HL-60 (cell line): ENCODE measurements around the gene CRTC1.

ENCODE experiments used
- DNase-seq, 2 experiments: peaks; one replicate each; pipeline ENCODE4 v3.0.0-alpha.2; 2010 to 2020; ENCODE audit warnings: low read depth in 1 of 2, low spot score in 1 of 2
- H3K27ac ChIP-seq: fragments of 250-450 bp; sonication (Bioruptor Pico); replicated peaks from 2 replicates; pipeline ENCODE4 v1.5.1; 2020; ENCODE audit warnings: mild to moderate bottlenecking, moderate library complexity
- H3K27me3 ChIP-seq: fragments of 250-450 bp; sonication (Bioruptor Pico); 2 replicates; pipeline ENCODE4 v1.5.1; 2021; ENCODE audit warnings: mild to moderate bottlenecking, moderate library complexity; ENCODE audit not compliant: insufficient read depth, poor library complexity, severe bottlenecking
- H3K4me3 ChIP-seq: replicated peaks from 2 replicates; pipeline ENCODE4 v1.5.1; 2011; ENCODE audit warnings: mild to moderate bottlenecking, control low read depth, low read length; ENCODE audit not compliant: insufficient read depth
- GABPA ChIP-seq: IDR thresholded peaks from 2 replicates; pipeline ENCODE4 v1.6.1; 2012; ENCODE audit warnings: low read depth
- POLR2AphosphoS5 ChIP-seq: IDR thresholded peaks from 2 replicates; pipeline ENCODE4 v1.6.1; 2012; ENCODE audit warnings: low read depth
- SPI1 ChIP-seq: IDR thresholded peaks from 2 replicates; pipeline ENCODE4 v1.6.1; 2012; ENCODE audit warnings: low read depth, mild to moderate bottlenecking, borderline replicate concordance
- TF ChIP-seq, protein P1 (sequence below): IDR thresholded peaks from 2 replicates; pipeline ENCODE4 v1.6.1; 2012; ENCODE audit warnings: low read depth; ENCODE audit not compliant: insufficient replicate concordance
- TF ChIP-seq, protein P2 (sequence below): IDR thresholded peaks from one replicate; pipeline ENCODE4 v1.5.1; 2011; ENCODE audit warnings: low read length, control low read depth, inconsistent platforms; ENCODE audit not compliant: insufficient read depth

Gene CRTC1

DNA sequence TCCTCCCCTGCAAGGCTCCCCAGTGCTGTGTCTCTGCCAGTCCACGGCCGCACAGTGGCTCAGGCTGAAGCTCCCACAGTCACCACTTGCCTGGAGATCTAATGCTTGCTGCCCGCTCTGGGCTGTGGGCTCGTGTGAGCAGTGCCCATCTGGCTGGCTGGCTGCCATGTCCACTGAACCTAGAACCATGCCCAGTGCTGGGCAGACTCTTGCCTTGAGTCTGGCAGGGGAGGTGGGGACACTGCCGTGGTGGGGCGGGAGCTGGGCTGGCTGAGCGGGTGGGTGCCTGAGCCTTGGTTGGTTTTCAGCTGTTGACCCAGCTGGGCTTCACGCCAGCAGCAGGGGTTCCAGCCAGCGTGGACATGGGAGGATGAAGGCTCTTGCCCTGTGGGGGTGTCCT, 52.3 kb downstream of the CRTC1 start:
- no peak overlapping the region for H3K27ac ChIP-seq
- H3K27me3 ChIP-seq = no peaks in the 10 kb centered on the region
- no peak overlapping the region for H3K4me3 ChIP-seq
- no peak for DNase-seq
- TF ChIP-seq SPI1 = no peak
- TF ChIP-seq, protein P1, sequence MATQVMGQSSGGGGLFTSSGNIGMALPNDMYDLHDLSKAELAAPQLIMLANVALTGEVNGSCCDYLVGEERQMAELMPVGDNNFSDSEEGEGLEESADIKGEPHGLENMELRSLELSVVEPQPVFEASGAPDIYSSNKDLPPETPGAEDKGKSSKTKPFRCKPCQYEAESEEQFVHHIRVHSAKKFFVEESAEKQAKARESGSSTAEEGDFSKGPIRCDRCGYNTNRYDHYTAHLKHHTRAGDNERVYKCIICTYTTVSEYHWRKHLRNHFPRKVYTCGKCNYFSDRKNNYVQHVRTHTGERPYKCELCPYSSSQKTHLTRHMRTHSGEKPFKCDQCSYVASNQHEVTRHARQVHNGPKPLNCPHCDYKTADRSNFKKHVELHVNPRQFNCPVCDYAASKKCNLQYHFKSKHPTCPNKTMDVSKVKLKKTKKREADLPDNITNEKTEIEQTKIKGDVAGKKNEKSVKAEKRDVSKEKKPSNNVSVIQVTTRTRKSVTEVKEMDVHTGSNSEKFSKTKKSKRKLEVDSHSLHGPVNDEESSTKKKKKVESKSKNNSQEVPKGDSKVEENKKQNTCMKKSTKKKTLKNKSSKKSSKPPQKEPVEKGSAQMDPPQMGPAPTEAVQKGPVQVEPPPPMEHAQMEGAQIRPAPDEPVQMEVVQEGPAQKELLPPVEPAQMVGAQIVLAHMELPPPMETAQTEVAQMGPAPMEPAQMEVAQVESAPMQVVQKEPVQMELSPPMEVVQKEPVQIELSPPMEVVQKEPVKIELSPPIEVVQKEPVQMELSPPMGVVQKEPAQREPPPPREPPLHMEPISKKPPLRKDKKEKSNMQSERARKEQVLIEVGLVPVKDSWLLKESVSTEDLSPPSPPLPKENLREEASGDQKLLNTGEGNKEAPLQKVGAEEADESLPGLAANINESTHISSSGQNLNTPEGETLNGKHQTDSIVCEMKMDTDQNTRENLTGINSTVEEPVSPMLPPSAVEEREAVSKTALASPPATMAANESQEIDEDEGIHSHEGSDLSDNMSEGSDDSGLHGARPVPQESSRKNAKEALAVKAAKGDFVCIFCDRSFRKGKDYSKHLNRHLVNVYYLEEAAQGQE = no peak
- no peak for TF ChIP-seq GABPA
- no peak for TF ChIP-seq POLR2AphosphoS5

DNA sequence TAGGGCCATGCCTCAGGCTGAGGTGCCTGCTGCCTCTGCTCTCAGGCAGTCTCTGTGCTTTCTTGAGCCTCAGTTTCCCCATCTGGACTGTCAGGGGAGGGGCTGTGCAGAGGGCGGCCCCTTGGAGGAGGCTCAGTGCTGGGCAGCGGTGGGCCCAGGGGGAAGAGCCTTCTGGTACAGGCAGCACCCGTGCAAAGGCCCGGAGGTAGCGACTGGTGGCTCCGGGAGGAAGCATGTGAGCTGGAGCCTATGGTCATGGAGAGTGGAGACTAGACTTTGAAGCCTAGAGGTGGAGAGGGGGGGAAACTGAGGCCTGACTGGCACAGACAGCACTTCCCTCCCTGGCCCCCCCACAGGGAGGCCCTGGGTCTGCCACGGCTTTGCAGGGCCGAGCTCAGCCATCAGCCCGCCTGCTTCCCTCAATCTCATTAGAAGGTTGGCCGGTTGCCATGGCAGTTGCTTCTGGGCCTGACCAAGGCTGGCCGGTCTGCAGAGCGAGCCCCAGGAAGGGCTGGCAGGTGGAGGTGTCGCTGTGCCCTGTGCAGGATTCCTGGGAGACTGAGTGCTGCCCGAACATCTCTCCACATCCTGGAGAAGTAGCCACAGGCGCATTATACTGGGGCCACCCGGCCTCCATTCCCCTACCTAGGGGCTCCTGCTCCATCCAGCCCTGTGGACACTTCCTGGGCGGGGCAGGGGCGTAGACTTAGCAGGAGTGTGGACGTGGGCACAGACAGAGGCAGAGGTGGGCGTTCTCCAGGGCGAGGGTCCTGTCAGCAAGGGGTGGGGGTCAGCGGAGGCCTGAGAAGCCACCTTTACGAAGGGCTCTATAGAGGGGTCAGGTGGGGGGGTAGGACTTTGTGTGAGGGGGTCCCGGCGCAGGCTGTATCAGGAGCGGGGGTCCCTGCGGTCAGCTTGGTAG, 53.2 kb downstream of the CRTC1 start:
- TF ChIP-seq, protein P1 = no peak
- TF ChIP-seq GABPA (no peak), POLR2AphosphoS5 (no peak), SPI1 (no peak)
- TF ChIP-seq, protein P2, sequence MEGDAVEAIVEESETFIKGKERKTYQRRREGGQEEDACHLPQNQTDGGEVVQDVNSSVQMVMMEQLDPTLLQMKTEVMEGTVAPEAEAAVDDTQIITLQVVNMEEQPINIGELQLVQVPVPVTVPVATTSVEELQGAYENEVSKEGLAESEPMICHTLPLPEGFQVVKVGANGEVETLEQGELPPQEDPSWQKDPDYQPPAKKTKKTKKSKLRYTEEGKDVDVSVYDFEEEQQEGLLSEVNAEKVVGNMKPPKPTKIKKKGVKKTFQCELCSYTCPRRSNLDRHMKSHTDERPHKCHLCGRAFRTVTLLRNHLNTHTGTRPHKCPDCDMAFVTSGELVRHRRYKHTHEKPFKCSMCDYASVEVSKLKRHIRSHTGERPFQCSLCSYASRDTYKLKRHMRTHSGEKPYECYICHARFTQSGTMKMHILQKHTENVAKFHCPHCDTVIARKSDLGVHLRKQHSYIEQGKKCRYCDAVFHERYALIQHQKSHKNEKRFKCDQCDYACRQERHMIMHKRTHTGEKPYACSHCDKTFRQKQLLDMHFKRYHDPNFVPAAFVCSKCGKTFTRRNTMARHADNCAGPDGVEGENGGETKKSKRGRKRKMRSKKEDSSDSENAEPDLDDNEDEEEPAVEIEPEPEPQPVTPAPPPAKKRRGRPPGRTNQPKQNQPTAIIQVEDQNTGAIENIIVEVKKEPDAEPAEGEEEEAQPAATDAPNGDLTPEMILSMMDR = no peak
- Histone ChIP-seq H3K27ac (no peak overlapping the region), H3K27me3 (no peaks in the 10 kb centered on the region), H3K4me3 (no peak overlapping the region)
- DNase-seq = no peak

DNA sequence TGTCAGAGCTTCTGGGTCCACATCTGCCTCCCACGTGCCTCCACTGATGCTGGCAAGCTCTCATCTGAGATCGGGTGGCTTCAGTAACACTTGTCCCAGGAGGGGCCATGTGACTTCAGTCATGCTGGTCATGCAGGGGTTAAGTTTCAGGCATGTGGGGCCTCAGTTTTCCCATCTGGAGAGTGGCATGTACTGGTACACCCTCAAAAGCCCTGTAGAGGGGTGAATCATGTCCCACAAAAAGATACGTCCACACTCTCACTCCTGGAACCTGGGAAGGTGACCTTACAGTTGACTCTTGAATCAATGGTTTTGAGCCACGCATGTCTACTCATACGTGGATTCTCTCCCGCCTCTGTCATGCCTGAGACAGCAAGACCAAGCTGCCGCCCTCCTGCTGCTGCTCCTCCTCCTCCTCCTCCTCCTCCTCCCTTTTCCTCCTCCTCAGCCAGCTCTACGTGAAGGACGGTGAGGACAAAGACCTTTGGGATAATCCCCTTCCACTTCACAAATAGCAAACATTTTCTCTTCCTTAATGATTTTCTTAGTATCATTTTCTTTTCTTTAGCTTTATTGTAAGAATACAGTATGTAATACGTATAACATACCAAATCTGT, 54.0 kb downstream of the CRTC1 start:
- Histone ChIP-seq H3K4me3 (no peak overlapping the region), H3K27me3 (no peaks in the 10 kb centered on the region), H3K27ac (no peak overlapping the region)
- DNase-seq = no peak
- no peak for TF ChIP-seq SPI1
- TF ChIP-seq, protein P1 = no peak
- TF ChIP-seq POLR2AphosphoS5 = no peak
- no peak for TF ChIP-seq GABPA
- TF ChIP-seq, protein P2 = no peak
